Vagina (tissue), 2 donors: ENCODE results near the gene RAB24. TPM values are rescaled to one million over a fixed set of nuclear protein-coding genes. Genes with fewer than 3 reads are reported as not detected.

ENCODE experiments used
- DNase-seq, 2 donors: peaks; one replicate each; pipeline ENCODE4 v3.0.0-alpha.2; 2017; ENCODE audit errors: extremely low spot score in 2 of 2
- H3K27ac ChIP-seq: fragments of 200-600 bp; sonication (generic); one replicate; pipeline ENCODE4 v1.5.1; 2019
- H3K27me3 ChIP-seq: fragments of 200-600 bp; sonication (generic); one replicate; pipeline ENCODE4 v1.5.1; 2019
- H3K36me3 ChIP-seq, 2 donors: fragments of 200-600 bp; sonication (generic); one replicate each; pipeline ENCODE4 v1.5.1; 2017 to 2019
- H3K4me1 ChIP-seq: fragments of 200-600 bp; sonication (generic); one replicate; pipeline ENCODE4 v1.5.1; 2019
- H3K4me3 ChIP-seq, 2 donors: fragments of 200-600 bp; sonication (generic); 1 replicate in 1 of 2; 2 replicates in 1 of 2; pipeline ENCODE4 v1.5.1; 2016 to 2019
- H3K9me3 ChIP-seq: fragments of 200-600 bp; sonication (generic); one replicate; pipeline ENCODE4 v1.5.1; 2019
- CTCF ChIP-seq, 3 experiments: fragments of 450-650 bp in 2 of 3; fragments of 200-600 bp in 1 of 3; sonication (generic) in 1 of 3; IDR thresholded peaks; one replicate each; pipeline ENCODE4 v1.5.1; 2017 to 2019; ENCODE audit warnings: antibody characterized with exemption in 3 of 3, mild to moderate bottlenecking in 2 of 3, moderate library complexity in 2 of 3
- POLR2A ChIP-seq, 2 donors: fragments of 450-650 bp; IDR thresholded peaks; one replicate each; pipeline ENCODE4 v1.6.1; 2017; ENCODE audit warnings: antibody characterized with exemption in 2 of 2, mild to moderate bottlenecking in 2 of 2, moderate library complexity in 2 of 2
- POLR2AphosphoS5 ChIP-seq, 2 donors: sonication (generic); formaldehyde crosslinking; IDR thresholded peaks; one replicate each; pipeline ENCODE4 v1.9.0; 2017; ENCODE audit warnings: antibody characterized with exemption in 2 of 2, mild to moderate bottlenecking in 2 of 2, low read depth in 1 of 2; ENCODE audit not compliant: insufficient read depth in 1 of 2
- intact Hi-C: fragments of 100-400 bp; cut with DNase I; formaldehyde crosslinking; loops from one replicate; pipeline ENCODE4 v1.15.1; 2023
- total RNA-seq: library from RNA; depleted of rRNA; stranded (reverse); fragments of >200 nt; gene quantifications from one replicate; pipeline ENCODE4 v1.2.3, GENCODE V29; 2016

Gene RAB24
- total RNA-seq, 1 donor from 2014 or later: 48.6 TPM

DNA sequence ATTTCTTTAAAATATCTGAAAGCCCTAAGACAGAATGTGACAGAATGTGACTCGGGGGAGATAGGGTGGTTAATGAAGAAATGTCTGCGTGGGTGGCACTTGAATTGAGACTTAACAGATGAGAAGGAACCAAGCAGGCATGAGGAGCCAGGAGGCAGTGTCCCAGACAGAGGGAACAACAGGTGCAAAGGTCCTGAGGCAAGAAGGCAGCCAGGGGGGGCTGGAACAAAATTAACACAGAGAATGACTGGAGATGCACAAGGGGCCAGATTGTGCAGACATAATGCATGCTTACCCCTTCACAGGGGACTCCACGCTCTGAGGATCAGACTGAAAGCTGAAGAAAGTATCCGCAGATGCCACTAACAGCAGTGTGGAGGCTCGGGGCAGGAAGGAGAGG lies 46.2 kb upstream of the RAB24 start:
- intact Hi-C loops: loop anchor here (10.0 kb wide), 1 partner anchor 1095 kb away; no protein-coding TSS in a partner anchor
- TF ChIP-seq CTCF (IDR thresholded peaks at IDR 0.05): no peak
- no peak for TF ChIP-seq POLR2A (IDR thresholded peaks at IDR 0.05)
- TF ChIP-seq POLR2AphosphoS5 (IDR thresholded peaks at IDR 0.05; ENCODE audit: insufficient read depth in 1 of 2, low read depth in 1 of 2): no peak
- no peak overlapping the region for H3K27ac ChIP-seq
- no peak for DNase-seq
- no peaks in the 10 kb centered on the region for H3K9me3 ChIP-seq
- H3K4me1 ChIP-seq: peaks cover 53% of the 10 kb centered on the region
- H3K36me3 ChIP-seq: peaks cover 0 to under 1% of the 10 kb centered on the region in 2 donors
- peak overlapping the region; percentile 68 to 99 for H3K4me3 ChIP-seq
- H3K27me3 ChIP-seq: no peaks in the 10 kb centered on the region

DNA sequence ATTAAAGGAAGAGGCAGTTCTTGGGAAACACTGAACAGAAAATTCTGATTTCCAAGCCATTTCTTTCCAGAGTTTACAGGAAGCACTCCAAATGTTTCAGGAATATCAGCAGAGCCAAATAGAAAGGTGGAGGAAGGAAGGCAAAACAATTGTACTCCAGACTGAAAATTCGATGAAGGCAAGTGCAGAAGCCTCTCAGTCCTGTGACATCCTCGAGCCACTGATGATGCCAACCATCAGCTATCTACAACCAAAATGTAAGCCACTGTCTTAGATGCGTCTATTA lies 45.8 kb upstream of the RAB24 start:
- H3K4me1 ChIP-seq: peaks cover 53% of the 10 kb centered on the region
- H3K27me3 ChIP-seq: no peaks in the 10 kb centered on the region
- H3K36me3 ChIP-seq: peaks cover 0 to 5% of the 10 kb centered on the region in 2 donors
- H3K4me3 ChIP-seq: no peak overlapping the region
- H3K9me3 ChIP-seq: no peaks in the 10 kb centered on the region
- intact Hi-C loops: loop anchor here (10.0 kb wide), 1 partner anchor 1095 kb away; no protein-coding TSS in a partner anchor
- no peak for TF ChIP-seq CTCF (IDR thresholded peaks at IDR 0.05)
- no peak for TF ChIP-seq POLR2A (IDR thresholded peaks at IDR 0.05)
- TF ChIP-seq POLR2AphosphoS5 (IDR thresholded peaks at IDR 0.05; ENCODE audit: insufficient read depth in 1 of 2, low read depth in 1 of 2): no peak
- DNase-seq: no peak
- H3K27ac ChIP-seq: no peak overlapping the region

- peaks cover 0 to 6% of the 10 kb centered on the region in 2 donors for H3K36me3 ChIP-seq
- no peak for DNase-seq
- peaks cover 53% of the 10 kb centered on the region for H3K4me1 ChIP-seq
- H3K9me3 ChIP-seq: no peaks in the 10 kb centered on the region
- intact Hi-C loops: loop anchor here (10.0 kb wide), 1 partner anchor 1097 kb away; no protein-coding TSS in a partner anchor
- H3K27me3 ChIP-seq: no peaks in the 10 kb centered on the region
- H3K27ac ChIP-seq: no peak overlapping the region
- no peak overlapping the region for H3K4me3 ChIP-seq
- TF ChIP-seq CTCF (IDR thresholded peaks at IDR 0.05) (no peak), POLR2A (IDR thresholded peaks at IDR 0.05) (no peak), POLR2AphosphoS5 (IDR thresholded peaks at IDR 0.05; ENCODE audit: insufficient read depth in 1 of 2, low read depth in 1 of 2) (no peak)
These were observed 44.2 kb upstream of the RAB24 start for GRCh38 chr5:177347699-177348098.

DNA sequence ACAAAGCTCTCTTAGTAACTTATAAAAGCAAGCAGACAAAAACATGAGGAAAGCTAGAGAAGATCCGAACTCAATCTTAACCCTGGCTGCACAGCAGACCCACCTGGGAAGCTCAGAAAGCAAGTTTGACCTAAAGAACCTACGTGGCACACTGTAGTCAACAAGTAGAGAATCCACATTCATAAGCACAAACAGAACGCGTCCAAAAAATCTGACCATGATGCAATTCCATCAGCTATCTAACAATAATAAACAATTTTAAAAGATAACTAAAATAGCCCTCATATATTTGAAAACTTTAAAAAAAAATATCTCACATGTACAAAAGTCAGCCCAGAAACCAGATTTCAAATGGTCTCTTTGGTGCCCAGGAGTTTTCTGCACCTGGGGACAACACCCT lies 43.3 kb upstream of the RAB24 start:
- no peak for TF ChIP-seq CTCF (IDR thresholded peaks at IDR 0.05)
- no peak for TF ChIP-seq POLR2A (IDR thresholded peaks at IDR 0.05)
- no peak for TF ChIP-seq POLR2AphosphoS5 (IDR thresholded peaks at IDR 0.05; ENCODE audit: insufficient read depth in 1 of 2, low read depth in 1 of 2)
- intact Hi-C loops: loop anchor here (10.0 kb wide), 1 partner anchor 1098 kb away; no protein-coding TSS in a partner anchor
- DNase-seq: no peak
- H3K27ac ChIP-seq: no peak overlapping the region
- H3K4me3 ChIP-seq: no peak overlapping the region
- no peaks in the 10 kb centered on the region for H3K27me3 ChIP-seq
- H3K4me1 ChIP-seq: peaks cover 50% of the 10 kb centered on the region
- H3K36me3 ChIP-seq: peaks cover 0 to 11% of the 10 kb centered on the region in 2 donors
- H3K9me3 ChIP-seq: no peaks in the 10 kb centered on the region

DNA sequence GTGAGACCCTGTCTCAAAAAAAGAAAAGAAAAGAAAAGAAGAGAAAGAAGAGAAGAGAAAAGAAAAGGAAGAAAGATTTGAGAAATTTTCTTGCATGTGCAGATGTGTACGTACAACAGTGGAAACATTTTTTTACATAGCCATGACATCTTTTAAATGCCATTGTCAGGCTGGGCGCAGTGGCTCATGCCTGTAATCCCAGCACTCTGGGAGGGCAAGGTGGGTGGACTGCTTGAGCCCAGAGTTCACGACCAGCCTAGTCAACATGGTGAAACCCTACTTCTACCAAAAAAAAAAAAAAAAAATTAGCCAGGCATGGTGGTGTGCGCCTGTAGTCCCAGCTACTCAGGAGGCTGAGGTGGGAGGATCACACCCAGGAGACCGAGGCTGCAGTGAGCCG lies 41.4 kb upstream of the RAB24 start:
- DNase-seq: no peak
- Histone ChIP-seq H3K27me3 (no peaks in the 10 kb centered on the region), H3K9me3 (no peaks in the 10 kb centered on the region), H3K4me3 (no peak overlapping the region), H3K27ac (no peak overlapping the region), H3K4me1 (peaks cover 37% of the 10 kb centered on the region), H3K36me3 (peaks cover 0 to 15% of the 10 kb centered on the region in 2 donors)
- TF ChIP-seq CTCF (IDR thresholded peaks at IDR 0.05) (no peak), POLR2A (IDR thresholded peaks at IDR 0.05) (no peak), POLR2AphosphoS5 (IDR thresholded peaks at IDR 0.05; ENCODE audit: insufficient read depth in 1 of 2, low read depth in 1 of 2) (no peak)
- intact Hi-C loops: loop anchor here (10.0 kb wide), 1 partner anchor 1100 kb away; no protein-coding TSS in a partner anchor
